VCaP (cell line): Measurements from ENCODE around the gene UPK3A.
A peak's percentile ranks its signal among the peaks of the same experiment; 100 is the strongest.

Experiments
- H3K27ac ChIP-seq: fragments of 450-650 bp; 2 replicates; pipeline ENCODE4 v1.5.1; 2017
- CTCF ChIP-seq: fragments of 450-650 bp; conservative IDR thresholded peaks from 2 replicates; pipeline ENCODE4 v1.5.1; 2017; ENCODE audit warnings: mild to moderate bottlenecking, moderate library complexity

UPK3A gene

GRCh38 chr22:45268958-45269844 lies 15.5 kb upstream of the UPK3A start:
- TF ChIP-seq CTCF, result peak; percentile 93
- peak overlapping the region; percentile 70 for H3K27ac ChIP-seq

- TF ChIP-seq CTCF, result no peak
These were observed 14.4 kb upstream of the UPK3A start for GRCh38 chr22:45270095-45271020.

GRCh38 chr22:45271667-45272201 lies 13.0 kb upstream of the UPK3A start:
- H3K27ac ChIP-seq, result peak overlapping the region; percentile 64; the same call in 1 of the 2 replicates

More at GRCh38 chr22:45270095-45271020, 14.4 kb upstream of the UPK3A start:
- peak overlapping the region; percentile 70; the same call in 1 of the 2 replicates for H3K27ac ChIP-seq

GRCh38 chr22:45272498-45272897 lies 12.3 kb upstream of the UPK3A start:
- no peak for TF ChIP-seq CTCF
- peak overlapping the region; percentile 64; the same call in 1 of the 2 replicates for H3K27ac ChIP-seq

More at GRCh38 chr22:45271667-45272201, 13.0 kb upstream of the UPK3A start:
- no peak for TF ChIP-seq CTCF

- no peak for TF ChIP-seq CTCF
- peak overlapping the region; percentile 64 for H3K27ac ChIP-seq
These were observed 11.2 kb upstream of the UPK3A start for GRCh38 chr22:45273452-45274075.

GRCh38 chr22:45276507-45277105 lies 8.1 kb upstream of the UPK3A start:
- no peak for TF ChIP-seq CTCF
- H3K27ac ChIP-seq, result no peak overlapping the region

- peak overlapping the region; percentile 98; the same call in 1 of the 2 replicates for H3K27ac ChIP-seq
These were observed 7.0 kb upstream of the UPK3A start for GRCh38 chr22:45277720-45278119.
